IMR-90 (cell line): ENCODE measurements around the gene DPYD. TPM values are rescaled to one million over a fixed set of nuclear protein-coding genes. Genes with fewer than 3 reads are reported as not detected.

ENCODE experiments used
- ATAC-seq: fragments of 200-7000 bp; cut with Tn5 transposase; 2 replicates; pipeline ENCODE4 v1.9.1; 2020; ENCODE audit warnings: low read depth, mild to moderate bottlenecking, moderate library complexity
- BruUV-seq: library from RNA; stranded (reverse); fragments of 400-500 nt; replicated peaks from 2 replicates; lab custom pipeline; 2021; lab: Mats Ljungman, UMichigan
- CTCF ChIA-PET: fragments of 300-600 bp; formaldehyde crosslinking; extraction: SDS; loops from one replicate; lab custom pipeline; 2021; ENCODE audit warnings: antibody characterized with exemption; lab: Yijun Ruan, JAX
- POLR2A ChIA-PET: fragments of 300-600 bp; sonication (Branson Sonifier 250); formaldehyde crosslinking; loops from one replicate; lab custom pipeline; 2022; ENCODE audit warnings: antibody characterized with exemption; ENCODE audit not compliant: unreplicated experiment; lab: Charles Lee
- DNase-seq: peaks from one replicate; pipeline ENCODE4 v3.0.0; 2013
- H2AFZ ChIP-seq: replicated peaks from 2 replicates; pipeline ENCODE3; 2013; ENCODE audit warnings: low read length, mild to moderate bottlenecking; ENCODE audit not compliant: poor library complexity
- H2AK5ac ChIP-seq: 2 replicates; pipeline ENCODE4 v1.6.1; 2013; ENCODE audit warnings: low read depth, low read length, inconsistent platforms
- H2AK9ac ChIP-seq: replicated peaks from 2 replicates; pipeline ENCODE3; 2013; ENCODE audit warnings: mild to moderate bottlenecking, low read depth, low read length, moderate library complexity; ENCODE audit not compliant: poor library complexity
- H2BK120ac ChIP-seq: 2 replicates; pipeline ENCODE4 v1.6.1; 2013; ENCODE audit warnings: low read depth, low read length, inconsistent platforms
- H2BK15ac ChIP-seq: 3 replicates; pipeline ENCODE4 v1.6.1; 2013; ENCODE audit warnings: low read depth, low read length, inconsistent platforms
- H2BK20ac ChIP-seq: 2 replicates; pipeline ENCODE4 v1.6.1; 2013; ENCODE audit warnings: low read depth, mild to moderate bottlenecking, inconsistent platforms, low read length, moderate library complexity
- H2BK5ac ChIP-seq: 2 replicates; pipeline ENCODE4 v1.6.1; 2013; ENCODE audit warnings: mild to moderate bottlenecking, low read depth, low read length, inconsistent platforms; ENCODE audit not compliant: poor library complexity, severe bottlenecking
- H3K14ac ChIP-seq: replicated peaks from 2 replicates; pipeline ENCODE4 v1.6.1; 2013; ENCODE audit warnings: low read depth, low read length, inconsistent platforms
- H3K18ac ChIP-seq: 2 replicates; pipeline ENCODE4 v1.6.1; 2013; ENCODE audit warnings: low read depth, low read length, control low read depth
- H3K23ac ChIP-seq: 2 replicates; pipeline ENCODE4 v1.6.1; 2013; ENCODE audit warnings: low read depth, low read length, inconsistent platforms
- H3K27ac ChIP-seq: 2 replicates; pipeline ENCODE4 v1.5.1; 2013; ENCODE audit warnings: mild to moderate bottlenecking, control low read depth, low read length; ENCODE audit not compliant: insufficient read depth
- H3K27me3 ChIP-seq: 2 replicates; pipeline ENCODE4 v1.6.1; 2013; ENCODE audit warnings: low read length; ENCODE audit not compliant: control insufficient read depth, insufficient read depth
- H3K36me3 ChIP-seq: 2 replicates; pipeline ENCODE4 v1.6.1; 2013; ENCODE audit warnings: low read length, mixed read lengths; ENCODE audit not compliant: control insufficient read depth, insufficient read depth
- H3K4ac ChIP-seq: 2 replicates; pipeline ENCODE4 v1.6.1; 2013; ENCODE audit warnings: low read depth, low read length, inconsistent platforms
- H3K4me1 ChIP-seq: 2 replicates; pipeline ENCODE4 v1.6.1; 2013; ENCODE audit warnings: low read length, mixed read lengths; ENCODE audit not compliant: control insufficient read depth, insufficient read depth
- H3K4me2 ChIP-seq: 2 replicates; pipeline ENCODE4 v1.6.1; 2013; ENCODE audit warnings: low read depth, mild to moderate bottlenecking, control low read depth, low read length, moderate library complexity
- H3K4me3 ChIP-seq: 2 replicates; pipeline ENCODE4 v1.5.1; 2013; ENCODE audit warnings: low read depth, mild to moderate bottlenecking, control low read depth, low read length, moderate library complexity; ENCODE audit not compliant: insufficient read depth
- H3K56ac ChIP-seq: 2 replicates; pipeline ENCODE4 v1.6.1; 2013; ENCODE audit warnings: low read length, inconsistent platforms; ENCODE audit not compliant: insufficient read depth; ENCODE audit errors: extremely low read depth
- H3K79me1 ChIP-seq, 2 experiments: 2 replicates each; pipeline ENCODE4 v1.6.1; 2013; ENCODE audit warnings: low read length in 2 of 2, inconsistent platforms in 1 of 2, low read depth in 1 of 2
- H3K9ac ChIP-seq: 2 replicates; pipeline ENCODE4 v1.6.1; 2013; ENCODE audit warnings: low read depth, low read length, control low read depth
- H3K9me1 ChIP-seq: 2 replicates; pipeline ENCODE4 v1.6.1; 2013; ENCODE audit warnings: low read length, inconsistent platforms; ENCODE audit not compliant: insufficient read depth
- H3K9me3 ChIP-seq: 2 replicates; pipeline ENCODE4 v1.6.1; 2013; ENCODE audit warnings: low read length; ENCODE audit not compliant: control insufficient read depth, insufficient read depth
- H4K20me1 ChIP-seq: 2 replicates; pipeline ENCODE4 v1.6.1; 2013; ENCODE audit warnings: low read length, inconsistent platforms; ENCODE audit not compliant: insufficient read depth
- H4K5ac ChIP-seq: 2 replicates; pipeline ENCODE4 v1.6.1; 2013; ENCODE audit warnings: mild to moderate bottlenecking, low read depth, low read length, control low read depth
- H4K8ac ChIP-seq, 2 experiments: 2 replicates each; pipeline ENCODE4 v1.6.1; 2013; ENCODE audit warnings: low read depth in 2 of 2, low read length in 2 of 2, control low read depth in 1 of 2, inconsistent platforms in 1 of 2
- H4K91ac ChIP-seq: 2 replicates; pipeline ENCODE4 v1.6.1; 2013; ENCODE audit warnings: low read depth, low read length, inconsistent platforms; ENCODE audit not compliant: insufficient read depth
- CEBPB ChIP-seq: IDR thresholded peaks from 2 replicates; pipeline ENCODE4 v1.6.1; 2012; ENCODE audit warnings: low read depth, low read length, improper control_type of control experiment
- NFE2L2 ChIP-seq: fragments of 150-350 bp; IDR thresholded peaks from 2 replicates; pipeline ENCODE4 v1.6.1; 2016; ENCODE audit warnings: low read depth, mild to moderate bottlenecking, low read length
- WGBS, 2 experiments: methylation state at CpG; one replicate each; pipeline versions ENCODE4 v1.1.5 to v1.1.7; 2013; ENCODE audit warnings: missing lambda C conversion rate in 2 of 2; ENCODE audit not compliant: insufficient read length in 1 of 2; ENCODE audit errors: extremely low coverage in 2 of 2; 5-methylcytosine and 5-hydroxymethylcytosine counted together
- dilution Hi-C: fragments of 300-500 bp; cut with HindIII; formaldehyde crosslinking; loops from one replicate; pipeline ENCODE4 v1.14.3; 2018; ENCODE audit warnings: low sequenced_read_pairs; ENCODE audit not compliant: unreplicated experiment
- in situ Hi-C: fragments of 300-500 bp; cut with MboI; formaldehyde crosslinking; loops from 3 replicates; pipeline ENCODE4 v1.14.3; 2019; ENCODE audit warnings: low sequenced_read_pairs, inconsistent platforms, mixed read lengths
- intact Hi-C: fragments of 100-400 bp; cut with micrococcal nuclease; formaldehyde crosslinking; loops from 2 replicates; pipeline ENCODE4 v1.10.0; 2022
- polyA plus RNA-seq, 3 experiments: library from polyadenylated mRNA; depleted of rRNA; stranded (reverse); fragments of >200 nt; gene quantifications; 2 replicates each; pipeline ENCODE4 v1.2.3, GENCODE V29; 2012; ENCODE audit warnings: low replicate concordance in 1 of 3
- total RNA-seq: library from RNA; depleted of rRNA; stranded (reverse); fragments of >200 nt; gene quantifications from 2 replicates; pipeline ENCODE4 v1.2.3, GENCODE V29; 2012

DPYD gene
- total and polyA plus RNA-seq, 2 of the 4 experiments (the other 2 are of a cell fraction): 9.3 to 47.3 TPM

GRCh38 chr1:97563926-97564325, 356.9 kb downstream of the DPYD start:
- Histone ChIP-seq H3K56ac (no peak overlapping the region), H2BK20ac (no peak overlapping the region), H2BK5ac (no peak overlapping the region), H3K9me3 (no peaks in the 10 kb centered on the region), H2BK15ac (no peak overlapping the region), H2AFZ (no peak overlapping the region), H3K36me3 (no peaks in the 10 kb centered on the region), H2BK120ac (no peak overlapping the region), H4K8ac (no peak overlapping the region), H4K5ac (no peak overlapping the region), H3K9me1 (no peaks in the 10 kb centered on the region), H2AK5ac (no peak overlapping the region), H3K27me3 (no peaks in the 10 kb centered on the region), H3K9ac (no peak overlapping the region), H4K20me1 (no peaks in the 10 kb centered on the region), H2AK9ac (no peak overlapping the region), H3K4me1 (no peaks in the 10 kb centered on the region), H3K4ac (no peak overlapping the region), H3K4me2 (no peak overlapping the region), H3K79me1 (no peaks in the 10 kb centered on the region), H3K27ac (no peak overlapping the region), H3K4me3 (no peak overlapping the region), H3K14ac (no peak overlapping the region), H3K18ac (no peak overlapping the region), H4K91ac (no peak overlapping the region), H3K23ac (no peak overlapping the region)
- no CpG with 5 or more reads among the region's 4 CpGs for WGBS, 2 experiments
- ATAC-seq (no peak), DNase-seq (no peak)
- dilution Hi-C loops: no loop called here
- ChIA-PET POLR2A (no interaction called here), CTCF (interaction anchor here (0.6 kb wide), 1 partner anchor 435 kb away, joined by 7 read pairs; no protein-coding TSS in a partner anchor)
- BruUV-seq: no TSS peak
- in situ Hi-C loops: no loop called here
- intact Hi-C loops: no loop called here
- TF ChIP-seq NFE2L2 (no peak), CEBPB (peak; percentile 85)
